NCI-H1436 treated with DMSO at 0.1 percent for 48 hours (cell line): ENCODE data around the gene MAP10.

Source experiments
- DNase-seq: peaks from one replicate; lab custom pipeline; 2025; lab: John Stamatoyannopoulos, UW

The MAP10 gene

GRCh38 chr1:232795497-232796053 is 9.6 kb upstream of the MAP10 start:
- DNase-seq, result no peak

- DNase-seq, result no peak
Measured at GRCh38 chr1:232797856-232798510, 7.2 kb upstream of the MAP10 start.

GRCh38 chr1:232798920-232799319 is 6.3 kb upstream of the MAP10 start:
- DNase-seq, result no peak

GRCh38 chr1:232806186-232806510 is 932 bp downstream of the MAP10 start:
- DNase-seq, result no peak

GRCh38 chr1:232810856-232811255 is 5.6 kb downstream of the MAP10 start:
- no peak for DNase-seq

- DNase-seq, result no peak
Measured at GRCh38 chr1:232812560-232812959, 7.3 kb downstream of the MAP10 start.

GRCh38 chr1:232813097-232813496 is 7.9 kb downstream of the MAP10 start:
- no peak for DNase-seq

GRCh38 chr1:232813760-232814159 is 8.5 kb downstream of the MAP10 start:
- DNase-seq, result no peak

- DNase-seq, result no peak
Measured at GRCh38 chr1:232816324-232816723, 11.1 kb downstream of the MAP10 start.

GRCh38 chr1:232818040-232818439 is 12.8 kb downstream of the MAP10 start:
- no peak for DNase-seq

GRCh38 chr1:232820431-232820830 is 15.2 kb downstream of the MAP10 start:
- no peak for DNase-seq

- DNase-seq, result no peak
Measured at GRCh38 chr1:232822530-232822929, 17.3 kb downstream of the MAP10 start.

GRCh38 chr1:232826318-232826717 is 21.1 kb downstream of the MAP10 start:
- DNase-seq, result no peak

- no peak for DNase-seq
Measured at GRCh38 chr1:232830661-232831060, 25.4 kb downstream of the MAP10 start.

GRCh38 chr1:232831895-232832294 is 26.7 kb downstream of the MAP10 start:
- no peak for DNase-seq

- DNase-seq, result no peak
Measured at GRCh38 chr1:232834066-232834465, 28.9 kb downstream of the MAP10 start.

- no peak for DNase-seq
Measured at GRCh38 chr1:232835166-232835565, 29.9 kb downstream of the MAP10 start.

GRCh38 chr1:232837087-232837486 is 31.9 kb downstream of the MAP10 start:
- no peak for DNase-seq

GRCh38 chr1:232841823-232842565 is 36.8 kb downstream of the MAP10 start:
- DNase-seq, result no peak

- DNase-seq, result no peak
Measured at GRCh38 chr1:232844791-232845190, 39.6 kb downstream of the MAP10 start.

- DNase-seq, result no peak
Measured at GRCh38 chr1:232845406-232845955, 40.3 kb downstream of the MAP10 start.

- no peak for DNase-seq
Measured at GRCh38 chr1:232851532-232851931, 46.3 kb downstream of the MAP10 start.
